Tibial artery (tissue), 4 donors: ENCODE results near the gene MAT2A.

Experiments
- DNase-seq, 2 donors: peaks; one replicate each; pipeline ENCODE4 v3.0.0-alpha.2; 2019
- H3K27ac ChIP-seq, 2 donors: fragments of 200-600 bp; sonication (generic) in 1 of 2; 1 replicate in 1 of 2; 2 replicates in 1 of 2; pipeline ENCODE4 v1.5.1; 2018 to 2019; ENCODE audit warnings: mild to moderate bottlenecking in 1 of 2
- H3K27me3 ChIP-seq, 2 donors: fragments of 200-600 bp; sonication (generic) in 1 of 2; one replicate each; pipeline versions ENCODE4 v1.5.1 to v1.6.0; 2016 to 2019
- H3K36me3 ChIP-seq, 3 donors: fragments of 200-600 bp; sonication (generic) in 2 of 3; one replicate each; pipeline ENCODE4 v1.5.1; 2016 to 2019; ENCODE audit warnings: mild to moderate bottlenecking in 2 of 3
- H3K4me1 ChIP-seq, 4 donors: fragments of 200-600 bp; sonication (generic) in 2 of 4; 1 replicate in 3 of 4; 2 replicates in 1 of 4; pipeline ENCODE4 v1.5.1; 2016 to 2019
- H3K4me3 ChIP-seq, 2 donors: fragments of 200-600 bp; sonication (generic) in 1 of 2; 1 replicate in 1 of 2; 2 replicates in 1 of 2; pipeline ENCODE4 v1.5.1; 2018 to 2019; ENCODE audit warnings: mild to moderate bottlenecking in 2 of 2
- H3K9me3 ChIP-seq, 3 donors: fragments of 200-600 bp; sonication (generic) in 1 of 3; one replicate each; pipeline ENCODE4 v1.5.1; 2016 to 2019
- intact Hi-C: fragments of 100-400 bp; cut with DNase I; formaldehyde crosslinking; loops from one replicate; pipeline ENCODE4 v1.15.0; 2023; ENCODE audit warnings: low total_unique reads
- TF ChIP-seq, protein P1 (sequence below), 2 experiments: fragments of 200-600 bp in 1 of 2; fragments of 450-650 bp in 1 of 2; IDR thresholded peaks; one replicate each; pipeline ENCODE4 v1.5.1; 2017 to 2019; ENCODE audit warnings: antibody characterized with exemption in 2 of 2, mild to moderate bottlenecking in 1 of 2, moderate library complexity in 1 of 2

Gene MAT2A

DNA sequence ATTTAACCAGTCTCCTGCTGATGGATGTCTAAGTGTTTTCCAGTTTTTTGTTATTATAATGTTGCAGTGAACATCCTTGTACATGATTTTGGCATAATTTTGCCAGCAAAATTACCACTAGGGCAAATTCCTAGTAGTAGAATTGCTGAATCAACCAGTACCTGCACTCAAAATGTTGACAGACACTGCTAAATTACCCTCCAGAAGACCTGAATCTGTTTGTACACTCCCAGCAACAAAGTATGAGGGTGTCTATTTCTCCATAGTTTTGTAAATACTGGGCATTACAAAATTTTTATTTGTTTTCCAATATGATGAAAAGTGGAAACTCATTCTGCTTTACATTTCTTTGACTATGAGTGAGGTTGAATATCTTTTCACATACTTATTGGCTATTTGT, 11.2 kb upstream of the MAT2A start:
- TF ChIP-seq, protein P1, sequence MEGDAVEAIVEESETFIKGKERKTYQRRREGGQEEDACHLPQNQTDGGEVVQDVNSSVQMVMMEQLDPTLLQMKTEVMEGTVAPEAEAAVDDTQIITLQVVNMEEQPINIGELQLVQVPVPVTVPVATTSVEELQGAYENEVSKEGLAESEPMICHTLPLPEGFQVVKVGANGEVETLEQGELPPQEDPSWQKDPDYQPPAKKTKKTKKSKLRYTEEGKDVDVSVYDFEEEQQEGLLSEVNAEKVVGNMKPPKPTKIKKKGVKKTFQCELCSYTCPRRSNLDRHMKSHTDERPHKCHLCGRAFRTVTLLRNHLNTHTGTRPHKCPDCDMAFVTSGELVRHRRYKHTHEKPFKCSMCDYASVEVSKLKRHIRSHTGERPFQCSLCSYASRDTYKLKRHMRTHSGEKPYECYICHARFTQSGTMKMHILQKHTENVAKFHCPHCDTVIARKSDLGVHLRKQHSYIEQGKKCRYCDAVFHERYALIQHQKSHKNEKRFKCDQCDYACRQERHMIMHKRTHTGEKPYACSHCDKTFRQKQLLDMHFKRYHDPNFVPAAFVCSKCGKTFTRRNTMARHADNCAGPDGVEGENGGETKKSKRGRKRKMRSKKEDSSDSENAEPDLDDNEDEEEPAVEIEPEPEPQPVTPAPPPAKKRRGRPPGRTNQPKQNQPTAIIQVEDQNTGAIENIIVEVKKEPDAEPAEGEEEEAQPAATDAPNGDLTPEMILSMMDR (IDR thresholded peaks at IDR 0.05): no peak
- Histone ChIP-seq H3K4me3 (no peak overlapping the region), H3K27me3 (no peaks in the 10 kb centered on the region), H3K36me3 (no peaks in the 10 kb centered on the region), H3K27ac (no peak overlapping the region), H3K9me3 (no peaks in the 10 kb centered on the region), H3K4me1 (peaks cover 0 to 21% (median 19%) of the 10 kb centered on the region in 4 donors)
- no peak for DNase-seq
- intact Hi-C loops: no loop called here

DNA sequence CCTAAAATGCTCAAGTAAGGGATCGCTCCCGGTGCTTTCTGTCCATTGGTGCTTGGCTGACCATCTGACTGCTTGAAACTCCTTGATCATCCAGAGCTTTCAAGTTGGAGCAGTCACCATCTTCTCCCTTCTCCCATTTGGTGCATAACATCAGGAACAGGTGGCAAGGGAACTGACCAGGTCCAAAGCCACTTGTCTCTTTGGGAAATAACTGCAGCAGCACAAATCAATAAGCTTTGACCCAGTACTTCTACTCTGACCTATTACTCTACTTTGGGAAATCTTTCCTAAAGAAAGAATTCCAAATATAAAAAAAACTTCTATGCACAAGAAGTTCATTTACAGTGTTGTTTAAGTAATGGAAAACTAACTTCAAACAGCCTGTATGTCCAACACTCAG, 10.6 kb upstream of the MAT2A start:
- intact Hi-C loops: no loop called here
- peaks cover 0 to 21% (median 19%) of the 10 kb centered on the region in 4 donors for H3K4me1 ChIP-seq
- no peaks in the 10 kb centered on the region for H3K9me3 ChIP-seq
- no peak overlapping the region for H3K27ac ChIP-seq
- no peaks in the 10 kb centered on the region for H3K36me3 ChIP-seq
- DNase-seq: no peak
- TF ChIP-seq, protein P1 (IDR thresholded peaks at IDR 0.05): no peak
- H3K27me3 ChIP-seq: no peaks in the 10 kb centered on the region
- no peak overlapping the region for H3K4me3 ChIP-seq

DNA sequence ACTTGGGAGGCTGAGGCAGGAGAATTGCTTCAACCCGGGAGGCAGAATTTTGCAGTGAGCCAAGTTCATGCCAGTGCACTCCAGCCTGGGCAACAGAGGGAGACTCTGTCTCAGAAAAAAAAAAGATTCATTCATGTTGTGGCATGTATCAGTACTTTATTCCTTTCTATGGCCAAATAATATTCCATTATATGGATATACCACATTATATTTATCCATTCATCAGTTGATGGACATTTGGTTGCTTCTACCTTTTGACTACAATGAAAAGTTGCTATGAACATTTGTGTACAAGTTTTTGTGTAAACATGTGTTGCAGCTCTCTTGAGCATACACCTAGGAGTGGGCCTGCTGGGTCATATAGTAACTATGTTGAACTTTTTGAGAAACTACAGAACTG, 9.2 kb upstream of the MAT2A start:
- intact Hi-C loops: no loop called here
- H3K4me1 ChIP-seq: peaks cover 0 to 7% (median 5%) of the 10 kb centered on the region in 4 donors
- H3K27ac ChIP-seq: no peak overlapping the region
- no peaks in the 10 kb centered on the region for H3K36me3 ChIP-seq
- TF ChIP-seq, protein P1 (IDR thresholded peaks at IDR 0.05): no peak
- H3K4me3 ChIP-seq: no peak overlapping the region
- H3K27me3 ChIP-seq: no peaks in the 10 kb centered on the region
- DNase-seq: no peak
- H3K9me3 ChIP-seq: no peaks in the 10 kb centered on the region

DNA sequence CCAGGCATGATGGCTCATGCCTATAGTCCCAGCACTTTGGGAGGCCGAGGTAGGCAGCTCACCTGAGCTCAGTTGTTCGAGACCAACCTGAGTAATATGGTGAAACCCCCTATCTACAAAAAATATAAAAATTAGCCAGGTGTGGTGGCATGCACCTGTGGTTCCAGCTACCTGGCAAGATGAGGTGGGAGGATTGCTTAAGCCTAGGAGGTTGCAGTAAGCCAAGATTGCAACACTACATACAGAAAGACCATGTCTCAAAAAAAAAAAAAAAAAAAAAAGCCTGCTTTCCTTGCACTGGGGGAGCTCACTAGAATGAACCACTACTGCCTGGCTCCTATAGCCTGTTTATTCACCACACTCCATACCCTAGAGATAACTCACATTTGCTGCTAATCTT, 7.4 kb upstream of the MAT2A start:
- H3K4me1 ChIP-seq: peaks cover 0 to 12% (median 7%) of the 10 kb centered on the region in 4 donors
- DNase-seq: no peak
- intact Hi-C loops: no loop called here

DNA sequence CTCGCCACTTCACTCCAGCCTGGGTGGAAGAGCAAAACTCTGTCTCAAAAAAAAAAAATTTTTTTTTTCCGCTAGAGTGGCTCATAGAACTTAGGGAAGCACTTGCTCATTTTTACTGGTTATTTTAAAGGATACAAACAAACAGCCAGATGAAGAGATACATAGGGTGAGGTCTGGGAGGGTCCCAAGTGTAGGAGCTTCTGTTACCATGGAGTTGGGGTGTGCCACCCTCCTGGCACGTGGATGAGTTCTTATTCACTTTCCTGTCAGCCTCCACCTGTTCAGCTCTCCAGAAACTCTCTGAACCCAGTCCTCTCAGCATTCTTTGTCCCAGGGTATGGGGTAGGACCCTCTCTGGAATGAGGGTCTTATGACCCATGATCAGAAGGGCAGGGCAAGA, 4.9 kb upstream of the MAT2A start:
- DNase-seq: no peak
- Histone ChIP-seq H3K36me3 (no peaks in the 10 kb centered on the region), H3K9me3 (no peaks in the 10 kb centered on the region), H3K27me3 (no peaks in the 10 kb centered on the region), H3K27ac (peak overlapping the region in 1 of 2 donors; percentile 100), H3K4me3 (no peak overlapping the region), H3K4me1 (peaks cover 0 to 23% (median 17%) of the 10 kb centered on the region in 4 donors)
- TF ChIP-seq, protein P1 (IDR thresholded peaks at IDR 0.05): no peak
- intact Hi-C loops: no loop called here

More for the DNA sequence above, 7.4 kb upstream of the MAT2A start:
- Histone ChIP-seq H3K4me3 (no peak overlapping the region), H3K27me3 (no peaks in the 10 kb centered on the region), H3K36me3 (no peaks in the 10 kb centered on the region), H3K9me3 (no peaks in the 10 kb centered on the region), H3K27ac (no peak overlapping the region)
- TF ChIP-seq, protein P1 (IDR thresholded peaks at IDR 0.05): no peak

DNA sequence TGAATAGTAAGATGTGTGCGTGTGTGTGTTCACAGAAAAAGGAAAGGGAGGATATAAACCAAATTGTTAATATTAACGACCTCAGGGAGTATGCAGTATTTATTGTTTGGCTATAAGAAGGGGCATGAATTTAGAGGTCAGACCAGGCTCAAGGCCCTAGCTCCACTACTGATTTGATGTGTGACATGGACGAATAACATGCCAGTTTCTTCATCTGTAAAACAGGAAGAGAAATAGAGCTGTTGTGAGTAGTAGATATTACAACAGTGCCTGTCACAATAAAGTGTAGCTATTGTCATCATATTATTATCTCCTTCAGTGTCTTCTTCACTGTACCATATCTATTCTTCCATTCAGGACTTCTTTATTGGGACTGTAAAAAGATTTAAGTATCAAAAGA, 4.1 kb upstream of the MAT2A start:
- H3K4me3 ChIP-seq: no peak overlapping the region
- H3K27ac ChIP-seq: peak overlapping the region in 1 of 2 donors; percentile 100
- H3K27me3 ChIP-seq: no peaks in the 10 kb centered on the region
- no peaks in the 10 kb centered on the region for H3K36me3 ChIP-seq
- TF ChIP-seq, protein P1 (IDR thresholded peaks at IDR 0.05): no peak
- H3K9me3 ChIP-seq: no peaks in the 10 kb centered on the region
- H3K4me1 ChIP-seq: peaks cover 0 to 23% (median 17%) of the 10 kb centered on the region in 4 donors
- DNase-seq: no peak
- intact Hi-C loops: loop anchor here (5.0 kb wide), 1 partner anchor 98 kb away; no protein-coding TSS in a partner anchor
